Naive thymus-derived CD4-positive, alpha-beta T cell (primary cell): ENCODE results near the gene LMO3. TPM values are rescaled to one million over a fixed set of nuclear protein-coding genes. Genes with fewer than 3 reads are reported as not detected.
A peak's percentile ranks its signal among the peaks of the same experiment; 100 is the strongest.

Experiments
- ATAC-seq: fragments of 150-1000 bp; cut with Tn5 transposase; 2 replicates; pipeline ENCODE4 v1.10.0; 2021; ENCODE audit warnings: mild to moderate bottlenecking, moderate library complexity
- CTCF ChIA-PET: fragments of 350-600 bp; sonication (Branson Sonifier 250); formaldehyde crosslinking; loops from one replicate; lab custom pipeline; 2021; ENCODE audit warnings: antibody characterized with exemption; lab: Charles Lee
- POLR2A ChIA-PET: fragments of 350-600 bp; sonication (Branson Sonifier 250); formaldehyde crosslinking; loops from one replicate; lab custom pipeline; 2021; ENCODE audit warnings: antibody characterized with exemption, inconsistent platforms; lab: Charles Lee
- DNase-seq, 9 donors: peaks; one replicate each; pipeline versions ENCODE4 v3.0.0 to v3.0.0-alpha.2; 2020 to 2022; ENCODE audit warnings: mixed read lengths in 1 of 9
- H3K27ac ChIP-seq: one replicate; pipeline ENCODE4 v1.7.0; 2013; ENCODE audit warnings: mild to moderate bottlenecking, low read depth, low read length, moderate library complexity
- H3K27me3 ChIP-seq, 2 donors: one replicate each; pipeline ENCODE4 v1.7.0; 2013; ENCODE audit warnings: low read length in 2 of 2, mild to moderate bottlenecking in 2 of 2, moderate library complexity in 2 of 2; ENCODE audit not compliant: control insufficient read depth in 2 of 2, insufficient read depth in 2 of 2
- H3K36me3 ChIP-seq, 3 experiments: 1 replicate in 2 of 3; 2 replicates in 1 of 3; pipeline ENCODE4 v1.7.0; 2013; ENCODE audit warnings: low read length in 3 of 3, mild to moderate bottlenecking in 3 of 3, moderate library complexity in 1 of 3; ENCODE audit not compliant: insufficient read depth in 3 of 3, control insufficient read depth in 2 of 3
- H3K4me1 ChIP-seq, 2 donors: one replicate each; pipeline ENCODE4 v1.7.0; 2013; ENCODE audit warnings: low read length in 2 of 2, mild to moderate bottlenecking in 2 of 2, moderate library complexity in 1 of 2; ENCODE audit not compliant: control insufficient read depth in 2 of 2, insufficient read depth in 2 of 2
- H3K4me3 ChIP-seq: 2 replicates; pipeline ENCODE4 v1.7.0; 2013; ENCODE audit warnings: mild to moderate bottlenecking, low read length
- H3K9me3 ChIP-seq, 3 experiments: 1 replicate in 2 of 3; 2 replicates in 1 of 3; pipeline ENCODE4 v1.7.0; 2013; ENCODE audit warnings: low read length in 3 of 3; ENCODE audit not compliant: control insufficient read depth in 2 of 3
- H3K27ac Mint-ChIP-seq, 9 donors: one replicate each; pipeline ENCODE4 v1.8.0; 2020 to 2022; ENCODE audit warnings: mixed read lengths in 9 of 9, mild to moderate bottlenecking in 8 of 9, moderate library complexity in 5 of 9, inconsistent platforms in 2 of 9
- H3K27me3 Mint-ChIP-seq, 5 donors: one replicate each; pipeline ENCODE4 v1.8.0; 2021 to 2022; ENCODE audit warnings: mixed read lengths in 5 of 5, mild to moderate bottlenecking in 1 of 5
- H3K36me3 Mint-ChIP-seq, 5 donors: one replicate each; pipeline ENCODE4 v1.8.0; 2020 to 2022; ENCODE audit warnings: mixed read lengths in 5 of 5, mild to moderate bottlenecking in 3 of 5, inconsistent platforms in 1 of 5
- H3K4me1 Mint-ChIP-seq, 7 donors: one replicate each; pipeline ENCODE4 v1.8.0; 2020 to 2022; ENCODE audit warnings: mixed read lengths in 7 of 7, mild to moderate bottlenecking in 3 of 7, inconsistent platforms in 1 of 7
- H3K4me3 Mint-ChIP-seq, 10 donors: one replicate each; pipeline ENCODE4 v1.8.0; 2020 to 2022; ENCODE audit warnings: mild to moderate bottlenecking in 10 of 10, mixed read lengths in 10 of 10, moderate library complexity in 6 of 10, inconsistent platforms in 2 of 10
- H3K9me3 Mint-ChIP-seq, 11 donors: one replicate each; pipeline ENCODE4 v1.8.0; 2020 to 2022; ENCODE audit warnings: mixed read lengths in 11 of 11, mild to moderate bottlenecking in 4 of 11, inconsistent platforms in 1 of 11, moderate library complexity in 1 of 11
- intact Hi-C, 2 donors: fragments of 100-400 bp; cut with micrococcal nuclease; formaldehyde crosslinking; loops; one replicate each; pipeline ENCODE4 v1.15.1; 2023
- polyA plus RNA-seq, 2 donors: library from polyadenylated mRNA; unstranded; fragments of 300-500 nt; fragmentation: Illumina TruSeq; gene quantifications; one replicate each; pipeline ENCODE4 v1.2.3, GENCODE V29; 2021
- total RNA-seq, 6 experiments: library from RNA in 5 of 6; stranded (reverse) in 5 of 6; gene quantifications; 1 replicate in 5 of 6; 2 replicates in 1 of 6; pipeline ENCODE4 v1.2.3 and lab custom pipeline; 2021 to 2026

Gene LMO3
- total and polyA plus RNA-seq, 7 experiments from 2014 or later, result not detected

GRCh38 chr12:16607906-16608775 lies 2.2 kb upstream of the LMO3 start:
- peaks cover 0 to 5% (median 0%) of the 10 kb centered on the region in 5 donors for H3K36me3 Mint-ChIP-seq
- no peak for DNase-seq
- Histone ChIP-seq H3K4me1 (no peaks in the 10 kb centered on the region), H3K36me3 (no peaks in the 10 kb centered on the region), H3K27ac (no peak overlapping the region), H3K27me3 (peaks cover 0 to 4% of the 10 kb centered on the region in 2 donors), H3K4me3 (no peak overlapping the region), H3K9me3 (no peaks in the 10 kb centered on the region)
- H3K27me3 Mint-ChIP-seq, result peaks cover 56 to 73% (median 58%) of the 10 kb centered on the region in 5 donors
- CTCF ChIA-PET, result no interaction called here
- peak overlapping the region in 1 of 10 donors; percentile 12 for H3K4me3 Mint-ChIP-seq
- POLR2A ChIA-PET, result no interaction called here
- ATAC-seq, result no peak
- peaks cover 0 to 5% (median 0%) of the 10 kb centered on the region in 7 donors for H3K4me1 Mint-ChIP-seq
- no peak overlapping the region for H3K27ac Mint-ChIP-seq
- peaks cover 0 to 17% (median 8%) of the 10 kb centered on the region in 11 donors for H3K9me3 Mint-ChIP-seq
- intact Hi-C loops, result no loop called here

DNA sequence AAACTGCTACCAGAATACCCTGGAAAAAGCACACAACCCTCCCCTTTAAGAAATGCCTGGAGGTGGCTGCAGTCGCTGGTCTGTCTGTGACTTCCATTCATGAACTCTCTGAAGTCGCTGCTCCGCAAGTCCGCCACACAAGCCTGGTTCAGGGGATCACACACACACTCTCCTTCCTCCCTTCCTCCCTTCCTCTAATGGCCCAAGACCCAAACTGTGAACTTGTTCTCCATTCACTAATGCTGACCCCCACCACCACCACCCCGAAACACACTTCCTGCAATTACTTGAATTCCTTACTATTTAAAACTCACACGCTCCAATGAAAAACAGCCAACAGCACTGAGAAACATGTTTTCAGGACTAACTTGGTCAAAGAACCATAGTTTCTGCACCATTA lies 1.0 kb upstream of the LMO3 start:
- POLR2A ChIA-PET, result no interaction called here
- intact Hi-C loops, result no loop called here
- H3K4me3 Mint-ChIP-seq, result no peak overlapping the region

GRCh38 chr12:16606201-16606849 lies 363 bp upstream of the LMO3 start:
- intact Hi-C loops, result no loop called here
- Mint-ChIP-seq H3K9me3 (peaks cover 0 to 17% (median 8%) of the 10 kb centered on the region in 11 donors), H3K4me3 (no peak overlapping the region), H3K27me3 (peaks cover 56 to 74% (median 59%) of the 10 kb centered on the region in 5 donors), H3K4me1 (peaks cover 0 to 5% (median 0%) of the 10 kb centered on the region in 7 donors), H3K27ac (no peak overlapping the region), H3K36me3 (peaks cover 0 to 5% (median 0%) of the 10 kb centered on the region in 5 donors)
- Histone ChIP-seq H3K9me3 (no peaks in the 10 kb centered on the region), H3K4me1 (no peaks in the 10 kb centered on the region), H3K27ac (no peak overlapping the region), H3K4me3 (no peak overlapping the region), H3K27me3 (peaks cover 0 to 4% of the 10 kb centered on the region in 2 donors), H3K36me3 (no peaks in the 10 kb centered on the region)
- DNase-seq (no peak), ATAC-seq (no peak)
- CTCF ChIA-PET, result no interaction called here
- POLR2A ChIA-PET, result no interaction called here

More for the DNA sequence above, 1.0 kb upstream of the LMO3 start:
- Mint-ChIP-seq H3K9me3 (peaks cover 0 to 17% (median 8%) of the 10 kb centered on the region in 11 donors), H3K4me1 (peaks cover 0 to 5% (median 0%) of the 10 kb centered on the region in 7 donors), H3K27me3 (peaks cover 56 to 74% (median 59%) of the 10 kb centered on the region in 5 donors), H3K36me3 (peaks cover 0 to 5% (median 0%) of the 10 kb centered on the region in 5 donors), H3K27ac (no peak overlapping the region)
- ATAC-seq (no peak), DNase-seq (no peak)
- Histone ChIP-seq H3K9me3 (no peaks in the 10 kb centered on the region), H3K36me3 (no peaks in the 10 kb centered on the region), H3K4me1 (no peaks in the 10 kb centered on the region), H3K27me3 (peaks cover 0 to 4% of the 10 kb centered on the region in 2 donors), H3K27ac (no peak overlapping the region), H3K4me3 (no peak overlapping the region)
- CTCF ChIA-PET, result no interaction called here

DNA sequence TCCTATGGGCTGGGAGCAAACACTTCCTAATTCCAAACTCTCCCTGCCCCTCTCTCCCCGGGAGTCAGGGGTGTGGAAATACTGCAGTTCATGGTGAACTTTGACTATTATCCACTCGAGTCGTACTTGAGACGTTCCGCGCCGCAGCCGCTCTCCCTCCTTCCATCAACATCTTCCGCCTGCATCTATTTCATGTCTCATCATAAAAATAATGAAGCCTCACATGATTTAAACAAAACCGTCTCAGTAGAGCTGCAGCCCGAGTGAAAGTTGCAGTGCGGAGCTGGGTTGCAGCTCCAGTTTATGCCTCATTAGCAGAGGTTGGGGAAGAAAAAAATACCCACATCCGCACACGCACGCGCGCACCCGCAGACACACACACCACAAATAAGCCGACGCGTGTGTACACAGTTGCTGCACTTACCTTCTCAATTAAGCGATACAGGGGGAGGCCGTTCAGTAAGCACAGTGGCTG lies 283 bp downstream of the LMO3 start:
- H3K9me3 ChIP-seq, result no peaks in the 10 kb centered on the region
- peaks cover 0 to 4% of the 10 kb centered on the region in 2 donors for H3K27me3 ChIP-seq
- H3K27ac ChIP-seq, result no peak overlapping the region
- ChIA-PET POLR2A (no interaction called here), CTCF (no interaction called here)
- H3K36me3 ChIP-seq, result no peaks in the 10 kb centered on the region
- H3K27me3 Mint-ChIP-seq, result peaks cover 53 to 70% (median 59%) of the 10 kb centered on the region in 5 donors
- no peak overlapping the region for H3K4me3 ChIP-seq
- H3K27ac Mint-ChIP-seq, result no peak overlapping the region
- no peaks in the 10 kb centered on the region for H3K4me1 ChIP-seq
- H3K36me3 Mint-ChIP-seq, result peaks cover 0 to 5% (median 0%) of the 10 kb centered on the region in 5 donors
- H3K4me1 Mint-ChIP-seq, result peaks cover 0 to 5% (median 0%) of the 10 kb centered on the region in 7 donors
- DNase-seq (no peak), ATAC-seq (no peak)
- H3K9me3 Mint-ChIP-seq, result peaks cover 0 to 17% (median 8%) of the 10 kb centered on the region in 11 donors
- intact Hi-C loops, result no loop called here
- H3K4me3 Mint-ChIP-seq, result no peak overlapping the region

DNA sequence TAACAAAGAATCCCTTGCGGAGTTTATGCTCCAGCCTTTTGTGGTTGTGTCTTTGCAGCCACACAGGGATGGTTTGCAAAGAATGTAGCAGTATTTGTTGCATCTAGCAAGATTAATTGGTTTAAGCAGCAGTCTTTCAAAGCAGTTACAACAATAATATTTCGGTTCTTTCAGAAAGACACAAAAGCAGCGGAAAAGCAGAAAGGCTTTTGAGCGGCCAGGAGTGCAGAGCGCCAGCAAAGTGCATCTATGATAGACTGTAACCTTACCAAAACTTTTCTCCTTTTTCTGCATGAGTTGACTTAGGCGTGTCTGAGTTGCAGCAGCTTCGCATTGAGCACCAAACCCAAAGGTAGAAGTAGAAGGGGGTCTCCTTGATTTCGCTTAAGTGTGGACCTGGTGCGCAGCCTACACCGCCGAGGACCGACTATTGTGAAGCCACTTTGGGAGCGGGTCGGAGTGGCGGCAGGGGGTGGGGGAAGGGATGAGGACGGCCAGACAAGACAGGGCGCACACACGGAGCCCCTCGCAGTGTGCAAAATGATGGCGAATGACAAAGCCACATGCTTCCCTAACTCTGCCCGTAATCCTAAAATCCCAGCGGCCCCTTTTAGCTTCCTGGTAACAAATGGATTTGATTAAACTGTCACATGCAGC lies 1.2 kb downstream of the LMO3 start:
- no peak for DNase-seq
- Histone ChIP-seq H3K4me1 (no peaks in the 10 kb centered on the region), H3K36me3 (no peaks in the 10 kb centered on the region), H3K27me3 (peaks cover 0 to 4% of the 10 kb centered on the region in 2 donors), H3K27ac (no peak overlapping the region), H3K4me3 (no peak overlapping the region), H3K9me3 (no peaks in the 10 kb centered on the region)
- CTCF ChIA-PET, result no interaction called here
- no peak overlapping the region for H3K4me3 Mint-ChIP-seq
- H3K27ac Mint-ChIP-seq, result no peak overlapping the region
- H3K36me3 Mint-ChIP-seq, result peaks cover 0 to 5% (median 0%) of the 10 kb centered on the region in 5 donors
- POLR2A ChIA-PET, result no interaction called here
- peaks cover 0 to 4% (median 0%) of the 10 kb centered on the region in 7 donors for H3K4me1 Mint-ChIP-seq
- intact Hi-C loops, result no loop called here
- H3K27me3 Mint-ChIP-seq, result peaks cover 45 to 62% (median 51%) of the 10 kb centered on the region in 5 donors
- ATAC-seq, result no peak
- peaks cover 0 to 17% (median 8%) of the 10 kb centered on the region in 11 donors for H3K9me3 Mint-ChIP-seq

GRCh38 chr12:16603916-16604575 lies 1.9 kb downstream of the LMO3 start:
- no peak overlapping the region for H3K27ac Mint-ChIP-seq
- peaks cover 0 to 5% (median 0%) of the 10 kb centered on the region in 5 donors for H3K36me3 Mint-ChIP-seq
- peaks cover 0 to 4% (median 0%) of the 10 kb centered on the region in 7 donors for H3K4me1 Mint-ChIP-seq
- ChIA-PET CTCF (no interaction called here), POLR2A (no interaction called here)
- H3K27me3 ChIP-seq, result peaks cover 0 to 4% of the 10 kb centered on the region in 2 donors
- no peaks in the 10 kb centered on the region for H3K36me3 ChIP-seq
- DNase-seq, result no peak
- H3K9me3 ChIP-seq, result no peaks in the 10 kb centered on the region
- no peak overlapping the region for H3K4me3 Mint-ChIP-seq
- intact Hi-C loops, result no loop called here
- ATAC-seq, result no peak
- H3K9me3 Mint-ChIP-seq, result peaks cover 0 to 17% (median 8%) of the 10 kb centered on the region in 11 donors
- no peak overlapping the region for H3K27ac ChIP-seq
- H3K4me3 ChIP-seq, result no peak overlapping the region
- no peaks in the 10 kb centered on the region for H3K4me1 ChIP-seq
- peaks cover 38 to 55% (median 44%) of the 10 kb centered on the region in 5 donors for H3K27me3 Mint-ChIP-seq
